Measurements from ENCODE around the gene GSTK1.
"Not testable (repeated sequence)": the region's sequence is repeated elsewhere in the genome, so short reads cannot be mapped to it uniquely, and the experiment has no call there.

Gene GSTK1

DNA sequence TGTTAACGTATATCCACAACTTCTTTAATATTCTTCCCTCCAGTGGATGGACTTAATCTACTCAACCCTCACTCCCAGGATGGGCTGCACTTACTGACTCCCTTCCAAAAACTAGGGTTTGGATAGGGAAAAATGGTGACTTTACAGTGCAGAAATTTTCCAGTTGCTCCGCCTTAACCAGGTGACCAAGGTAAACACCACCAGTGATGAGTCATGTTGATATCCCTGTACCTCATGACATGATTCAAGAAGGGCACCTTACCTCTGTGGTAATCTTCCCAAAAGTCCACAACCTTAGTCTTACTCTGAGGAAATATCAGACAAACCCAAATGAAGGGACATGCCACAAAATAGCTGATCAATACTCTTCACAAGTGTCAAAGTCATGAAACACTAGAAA, 3.5 kb upstream of the GSTK1 start:
- no peak for DNase-seq (ENCODE audit: low read depth)
- in situ Hi-C loops (cut with HindIII; ENCODE audit: low sequenced_read_pairs) = no loop called here
- TF ChIP-seq, protein P1, sequence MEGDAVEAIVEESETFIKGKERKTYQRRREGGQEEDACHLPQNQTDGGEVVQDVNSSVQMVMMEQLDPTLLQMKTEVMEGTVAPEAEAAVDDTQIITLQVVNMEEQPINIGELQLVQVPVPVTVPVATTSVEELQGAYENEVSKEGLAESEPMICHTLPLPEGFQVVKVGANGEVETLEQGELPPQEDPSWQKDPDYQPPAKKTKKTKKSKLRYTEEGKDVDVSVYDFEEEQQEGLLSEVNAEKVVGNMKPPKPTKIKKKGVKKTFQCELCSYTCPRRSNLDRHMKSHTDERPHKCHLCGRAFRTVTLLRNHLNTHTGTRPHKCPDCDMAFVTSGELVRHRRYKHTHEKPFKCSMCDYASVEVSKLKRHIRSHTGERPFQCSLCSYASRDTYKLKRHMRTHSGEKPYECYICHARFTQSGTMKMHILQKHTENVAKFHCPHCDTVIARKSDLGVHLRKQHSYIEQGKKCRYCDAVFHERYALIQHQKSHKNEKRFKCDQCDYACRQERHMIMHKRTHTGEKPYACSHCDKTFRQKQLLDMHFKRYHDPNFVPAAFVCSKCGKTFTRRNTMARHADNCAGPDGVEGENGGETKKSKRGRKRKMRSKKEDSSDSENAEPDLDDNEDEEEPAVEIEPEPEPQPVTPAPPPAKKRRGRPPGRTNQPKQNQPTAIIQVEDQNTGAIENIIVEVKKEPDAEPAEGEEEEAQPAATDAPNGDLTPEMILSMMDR (IDR thresholded peaks at IDR 0.05; ENCODE audit: low read depth, low read length, missing control alignments) = no peak
- no peak overlapping the region for H3K4me3 ChIP-seq (ENCODE audit: low read depth, low read length)

DNA sequence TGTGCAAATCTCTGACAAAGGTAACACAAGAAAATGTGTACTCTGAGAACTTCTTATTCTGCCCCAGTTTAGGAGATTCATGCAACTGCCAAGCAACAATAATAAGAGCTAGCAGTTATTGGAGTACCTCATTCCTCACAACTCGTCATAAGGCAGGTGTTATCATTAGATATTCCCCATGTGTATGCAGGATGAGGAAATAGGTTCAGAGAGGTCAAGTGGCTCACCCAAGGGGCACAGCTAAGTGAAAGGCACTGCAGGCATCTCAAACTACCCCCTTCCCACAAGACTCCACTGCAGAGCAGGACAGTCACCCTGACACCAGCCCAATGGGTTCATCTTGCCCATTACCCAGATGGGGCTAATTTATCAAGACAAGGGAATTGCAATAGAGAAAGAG, 1.3 kb upstream of the GSTK1 start:
- in situ Hi-C loops (cut with HindIII; ENCODE audit: low sequenced_read_pairs) = no loop called here
- TF ChIP-seq, protein P1 (IDR thresholded peaks at IDR 0.05; ENCODE audit: low read depth, low read length, missing control alignments) = no peak
- H3K4me3 ChIP-seq (ENCODE audit: low read depth, low read length) = no peak overlapping the region
- no peak for DNase-seq (ENCODE audit: low read depth)

DNA sequence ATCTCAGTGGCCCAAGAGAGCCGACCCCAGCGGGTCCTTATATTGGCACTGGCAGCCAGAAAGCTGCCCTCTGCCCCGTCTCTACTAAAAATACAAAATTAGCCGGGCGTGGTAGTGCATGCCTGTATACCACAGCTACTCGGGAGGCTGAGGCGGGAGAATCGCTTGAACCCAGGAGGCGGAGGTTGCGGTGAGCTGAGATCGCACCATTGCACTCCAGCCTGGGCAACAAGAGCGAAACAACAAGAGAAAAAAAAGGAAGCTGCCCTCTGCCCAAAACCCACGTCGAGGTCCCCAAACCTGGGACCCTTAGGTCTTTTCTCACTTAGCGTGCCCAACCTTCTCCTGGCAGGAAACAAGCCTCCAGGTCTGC, 941 bp downstream of the GSTK1 start:
- in situ Hi-C loops (cut with HindIII; ENCODE audit: low sequenced_read_pairs) = not testable (repeated sequence)

DNA sequence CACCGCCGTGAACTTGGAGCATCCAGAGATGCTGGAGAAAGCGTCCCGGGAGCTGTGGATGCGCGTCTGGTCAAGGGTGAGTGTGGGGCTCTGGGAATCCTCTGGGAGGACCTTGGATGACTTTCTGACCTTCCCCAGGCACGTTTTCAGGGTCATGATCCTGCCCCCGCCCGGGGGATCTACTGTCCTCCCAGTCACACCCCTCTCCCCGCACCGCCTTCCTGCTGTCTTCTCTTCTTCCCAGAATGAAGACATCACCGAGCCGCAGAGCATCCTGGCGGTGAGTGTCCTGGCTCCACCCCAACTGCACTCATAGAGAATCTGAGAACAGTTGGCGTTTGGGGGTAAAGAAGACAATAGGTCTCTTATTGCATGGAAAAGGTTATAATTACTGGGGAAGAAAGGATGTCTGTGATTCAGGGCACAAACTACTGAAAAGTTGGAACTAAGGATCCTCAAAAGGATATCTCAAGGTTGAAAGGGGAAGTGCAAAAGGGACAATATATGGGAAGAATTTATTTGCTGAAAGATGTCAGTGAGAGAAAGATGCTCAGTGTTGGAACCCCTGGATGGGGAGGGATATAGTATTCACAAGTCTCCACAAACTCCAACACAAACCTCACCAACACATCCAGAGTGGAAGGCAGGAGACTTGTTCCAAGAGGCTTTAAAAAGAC, 1.9 kb downstream of the GSTK1 start:
- DNase-seq (ENCODE audit: low read depth) = no peak
- TF ChIP-seq, protein P1 (IDR thresholded peaks at IDR 0.05; ENCODE audit: low read depth, low read length, missing control alignments) = no peak
- no peak overlapping the region for H3K4me3 ChIP-seq (ENCODE audit: low read depth, low read length)
- in situ Hi-C loops (cut with HindIII; ENCODE audit: low sequenced_read_pairs) = no loop called here

More for the DNA sequence above, 941 bp downstream of the GSTK1 start:
- H3K4me3 ChIP-seq (ENCODE audit: low read depth, low read length) = peak overlapping the region; percentile 72
- not testable (repeated sequence) for DNase-seq (ENCODE audit: low read depth)

DNA sequence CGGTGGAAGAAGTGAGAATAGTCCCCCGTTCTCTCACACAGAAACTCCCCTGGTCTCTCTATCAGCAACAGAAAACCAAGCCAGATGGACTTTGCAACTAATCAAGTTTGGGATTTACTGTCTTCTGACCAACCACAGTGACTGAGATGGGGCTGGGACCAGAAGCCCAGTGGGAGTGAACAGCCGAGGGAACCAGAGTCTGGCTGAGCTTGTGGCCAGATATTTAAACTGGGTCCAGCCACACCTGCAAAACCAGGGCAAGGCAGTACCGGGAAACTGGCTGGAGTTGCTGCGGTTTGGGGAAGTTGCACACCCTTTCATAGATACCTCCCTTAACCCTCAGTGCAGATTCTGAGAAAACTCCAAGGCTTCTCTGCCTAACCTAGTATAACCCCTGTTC, 6.0 kb downstream of the GSTK1 start:
- H3K4me3 ChIP-seq (ENCODE audit: low read depth, low read length) = no peak overlapping the region
- TF ChIP-seq, protein P1 (IDR thresholded peaks at IDR 0.05; ENCODE audit: low read depth, low read length, missing control alignments) = no peak
- in situ Hi-C loops (cut with HindIII; ENCODE audit: low sequenced_read_pairs) = no loop called here
- no peak for DNase-seq (ENCODE audit: low read depth)

DNA sequence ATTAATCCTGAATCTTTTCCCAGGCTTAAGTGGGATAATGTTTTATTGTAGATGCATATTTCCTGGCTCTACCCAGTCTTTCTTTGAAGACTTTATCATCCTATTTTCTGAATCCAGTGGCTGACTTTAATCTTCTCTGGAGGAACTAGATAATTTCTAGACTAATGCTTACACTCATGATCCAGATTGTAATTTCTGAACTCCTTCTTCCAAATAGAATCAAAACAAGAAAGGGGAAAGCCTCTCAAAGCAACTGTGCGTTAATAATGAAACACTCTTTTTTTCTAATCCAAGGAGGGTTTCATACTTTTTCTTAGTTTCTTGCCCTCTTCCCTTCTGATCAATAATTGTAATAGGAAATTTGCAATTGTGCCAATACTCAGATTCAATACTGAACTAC, 8.0 kb downstream of the GSTK1 start:
- TF ChIP-seq, protein P1 (IDR thresholded peaks at IDR 0.05; ENCODE audit: low read depth, low read length, missing control alignments) = no peak
- DNase-seq (ENCODE audit: low read depth) = no peak
- H3K4me3 ChIP-seq (ENCODE audit: low read depth, low read length) = no peak overlapping the region
- in situ Hi-C loops (cut with HindIII; ENCODE audit: low sequenced_read_pairs) = no loop called here

DNA sequence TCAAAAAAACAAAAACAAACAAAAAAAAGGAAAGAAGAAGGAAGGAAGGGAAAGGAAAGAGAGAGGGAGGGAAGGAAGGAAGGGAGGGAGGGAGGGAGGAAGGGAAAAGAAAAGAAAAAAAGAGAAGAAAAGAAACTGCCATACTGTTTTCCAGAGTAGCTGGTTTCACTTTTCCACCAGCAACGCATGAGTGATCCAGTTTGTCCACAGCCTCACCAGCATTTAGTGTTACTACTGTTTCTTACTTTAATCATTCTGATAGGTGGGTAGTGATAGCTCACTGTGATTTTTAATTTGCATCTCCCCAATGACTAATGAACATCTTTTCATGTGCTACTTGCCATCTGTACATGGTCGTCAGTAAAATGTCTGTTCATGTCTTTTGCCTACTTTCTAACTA, 9.6 kb downstream of the GSTK1 start:
- in situ Hi-C loops (cut with HindIII; ENCODE audit: low sequenced_read_pairs) = no loop called here
- TF ChIP-seq, protein P1 (IDR thresholded peaks at IDR 0.05; ENCODE audit: low read depth, low read length, missing control alignments) = no peak

More for the DNA sequence above, 9.6 kb downstream of the GSTK1 start:
- DNase-seq (ENCODE audit: low read depth) = no peak
- H3K4me3 ChIP-seq (ENCODE audit: low read depth, low read length) = no peak overlapping the region

Data from astrocyte of the cerebellum (primary cell).